Astrocyte (in vitro differentiated cells and primary cell): ENCODE data around the gene RFC1. TPM values are rescaled to one million over a fixed set of nuclear protein-coding genes. Genes with fewer than 3 reads are reported as not detected.
A peak's percentile ranks its signal among the peaks of the same experiment; 100 is the strongest.

Experiments used
- DNase-seq: peaks from one replicate; pipeline ENCODE4 v3.0.0-alpha.2; 2010; ENCODE audit warnings: low read depth
- FAIRE-seq: peaks from 2 replicates; lab custom pipeline; 2011; peaks lifted over from hg19 to GRCh38; lab: Jason Lieb, UNC
- H2AFZ ChIP-seq: 2 replicates; pipeline ENCODE4 v1.6.0; 2012; ENCODE audit warnings: low read depth, low read length, inconsistent platforms
- H3K27ac ChIP-seq: 2 replicates; pipeline ENCODE4 v1.5.1; 2011; ENCODE audit warnings: low read depth, low read length, inconsistent platforms
- H3K27me3 ChIP-seq: 2 replicates; pipeline ENCODE4 v1.6.0; 2011; ENCODE audit warnings: low read length, inconsistent platforms; ENCODE audit not compliant: insufficient read depth
- H3K36me3 ChIP-seq: 2 replicates; pipeline ENCODE4 v1.5.1; 2011; ENCODE audit warnings: low read length, inconsistent platforms; ENCODE audit not compliant: insufficient read depth
- H3K4me1 ChIP-seq: 2 replicates; pipeline ENCODE4 v1.5.1; 2011; ENCODE audit warnings: low read length, inconsistent platforms; ENCODE audit not compliant: insufficient read depth
- H3K4me2 ChIP-seq: 2 replicates; pipeline ENCODE4 v1.6.0; 2012; ENCODE audit warnings: low read length, inconsistent platforms
- H3K4me3 ChIP-seq: 2 replicates; pipeline ENCODE4 v1.5.1; 2011; ENCODE audit warnings: low read depth, mild to moderate bottlenecking, low read length, inconsistent platforms; ENCODE audit not compliant: insufficient read depth
- H3K79me2 ChIP-seq: 2 replicates; pipeline ENCODE4 v1.6.0; 2012; ENCODE audit warnings: mild to moderate bottlenecking, low read length, inconsistent platforms; ENCODE audit not compliant: insufficient read depth
- H3K9ac ChIP-seq: 2 replicates; pipeline ENCODE4 v1.6.0; 2012; ENCODE audit warnings: mild to moderate bottlenecking, low read length, inconsistent platforms
- H3K9me3 ChIP-seq: 2 replicates; pipeline ENCODE4 v1.5.1; 2012; ENCODE audit warnings: low read depth, mild to moderate bottlenecking, low read length, inconsistent platforms; ENCODE audit not compliant: insufficient read depth
- H4K20me1 ChIP-seq: 2 replicates; pipeline ENCODE4 v1.6.0; 2012; ENCODE audit warnings: low read length, inconsistent platforms; ENCODE audit not compliant: insufficient read depth
- H3K27ac Mint-ChIP-seq: one replicate; pipeline ENCODE4 v1.8.0; 2021; ENCODE audit warnings: mild to moderate bottlenecking, mixed read lengths; ENCODE audit not compliant: unreplicated experiment
- H3K27me3 Mint-ChIP-seq: one replicate; pipeline ENCODE4 v1.8.0; 2021; ENCODE audit warnings: low read depth, mixed read lengths; ENCODE audit not compliant: unreplicated experiment
- H3K36me3 Mint-ChIP-seq: one replicate; pipeline ENCODE4 v1.8.0; 2021; ENCODE audit warnings: low read depth, mixed read lengths; ENCODE audit not compliant: unreplicated experiment
- H3K4me1 Mint-ChIP-seq: one replicate; pipeline ENCODE4 v1.8.0; 2021; ENCODE audit warnings: low read depth, mixed read lengths; ENCODE audit not compliant: unreplicated experiment
- H3K4me3 Mint-ChIP-seq: one replicate; pipeline ENCODE4 v1.8.0; 2021; ENCODE audit warnings: mild to moderate bottlenecking, moderate library complexity, mixed read lengths; ENCODE audit not compliant: unreplicated experiment
- H3K9me3 Mint-ChIP-seq: one replicate; pipeline ENCODE4 v1.8.0; 2021; ENCODE audit warnings: mild to moderate bottlenecking, mixed read lengths; ENCODE audit not compliant: unreplicated experiment
- EZH2 ChIP-seq: IDR thresholded peaks from 2 replicates; pipeline ENCODE4 v1.6.1; 2012; ENCODE audit warnings: mild to moderate bottlenecking, low read length, inconsistent platforms; ENCODE audit not compliant: insufficient read depth
- total RNA-seq: library from RNA; stranded (reverse); gene quantifications from 2 replicates; pipeline ENCODE4 v1.2.1, GENCODE V29; 2021
- TF ChIP-seq, protein P1 (sequence below): IDR thresholded peaks from 2 replicates; pipeline ENCODE4 v1.5.1; 2011; ENCODE audit warnings: low read depth, mild to moderate bottlenecking, inconsistent platforms, low read length, moderate library complexity; ENCODE audit not compliant: insufficient read depth

The RFC1 gene
- total RNA-seq, 1 donor from 2014 or later: 32.7 TPM

DNA sequence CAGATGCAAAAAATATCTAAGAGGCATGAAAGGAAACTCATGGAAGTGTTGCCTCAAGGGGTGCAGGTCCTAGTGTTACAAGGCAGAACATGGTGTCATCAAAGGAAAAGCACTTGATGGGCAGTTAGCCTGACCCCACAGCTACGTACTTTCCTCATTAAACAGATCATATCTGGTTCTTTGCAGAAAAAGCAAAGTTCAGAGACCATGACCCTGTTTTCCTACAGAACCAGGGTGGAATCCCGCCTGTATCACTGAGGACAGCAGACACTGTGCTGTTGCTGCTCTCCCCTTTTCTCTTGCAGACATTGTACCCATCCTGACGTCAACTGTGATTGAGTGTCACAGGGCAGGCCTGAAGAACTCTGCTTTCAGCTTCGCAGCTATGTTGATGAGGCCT lies 91.7 kb downstream of the RFC1 start:
- Histone ChIP-seq H3K4me3 (no peak overlapping the region), H3K27me3 (no peaks in the 10 kb centered on the region), H3K4me2 (no peak overlapping the region), H3K4me1 (no peaks in the 10 kb centered on the region), H3K79me2 (no peaks in the 10 kb centered on the region), H3K27ac (no peak overlapping the region), H3K36me3 (peaks cover 19% of the 10 kb centered on the region), H2AFZ (no peak overlapping the region), H4K20me1 (no peaks in the 10 kb centered on the region), H3K9ac (no peak overlapping the region), H3K9me3 (no peaks in the 10 kb centered on the region)
- Mint-ChIP-seq H3K36me3 (peaks cover 34% of the 10 kb centered on the region), H3K27ac (no peak overlapping the region), H3K9me3 (no peaks in the 10 kb centered on the region), H3K27me3 (no peaks in the 10 kb centered on the region), H3K4me1 (peaks cover 4% of the 10 kb centered on the region), H3K4me3 (no peak overlapping the region)
- FAIRE-seq: no peak
- no peak for DNase-seq
- no peak for TF ChIP-seq EZH2
- TF ChIP-seq, protein P1, sequence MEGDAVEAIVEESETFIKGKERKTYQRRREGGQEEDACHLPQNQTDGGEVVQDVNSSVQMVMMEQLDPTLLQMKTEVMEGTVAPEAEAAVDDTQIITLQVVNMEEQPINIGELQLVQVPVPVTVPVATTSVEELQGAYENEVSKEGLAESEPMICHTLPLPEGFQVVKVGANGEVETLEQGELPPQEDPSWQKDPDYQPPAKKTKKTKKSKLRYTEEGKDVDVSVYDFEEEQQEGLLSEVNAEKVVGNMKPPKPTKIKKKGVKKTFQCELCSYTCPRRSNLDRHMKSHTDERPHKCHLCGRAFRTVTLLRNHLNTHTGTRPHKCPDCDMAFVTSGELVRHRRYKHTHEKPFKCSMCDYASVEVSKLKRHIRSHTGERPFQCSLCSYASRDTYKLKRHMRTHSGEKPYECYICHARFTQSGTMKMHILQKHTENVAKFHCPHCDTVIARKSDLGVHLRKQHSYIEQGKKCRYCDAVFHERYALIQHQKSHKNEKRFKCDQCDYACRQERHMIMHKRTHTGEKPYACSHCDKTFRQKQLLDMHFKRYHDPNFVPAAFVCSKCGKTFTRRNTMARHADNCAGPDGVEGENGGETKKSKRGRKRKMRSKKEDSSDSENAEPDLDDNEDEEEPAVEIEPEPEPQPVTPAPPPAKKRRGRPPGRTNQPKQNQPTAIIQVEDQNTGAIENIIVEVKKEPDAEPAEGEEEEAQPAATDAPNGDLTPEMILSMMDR: no peak

DNA sequence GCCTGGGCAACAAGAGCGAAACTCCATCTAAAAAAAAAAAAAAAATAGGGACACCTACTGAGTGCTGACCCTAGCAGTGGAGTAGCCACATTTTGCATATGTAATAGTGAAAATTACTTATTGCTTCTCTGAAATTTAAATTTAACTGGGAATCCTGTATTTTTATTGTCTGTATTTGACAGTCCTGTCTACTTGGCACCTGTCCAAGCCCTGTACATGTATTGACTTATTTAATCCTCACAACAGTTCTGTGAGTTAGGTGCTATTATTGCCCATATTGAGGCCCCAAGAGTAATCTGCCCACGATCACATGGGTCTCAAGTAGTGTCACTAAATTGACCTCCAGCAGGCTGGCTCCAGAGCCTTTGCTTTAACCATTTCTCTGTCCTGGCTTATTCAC lies 102.3 kb downstream of the RFC1 start:
- H3K4me3 Mint-ChIP-seq: no peak overlapping the region
- Histone ChIP-seq H3K27ac (no peak overlapping the region), H3K9ac (no peak overlapping the region), H3K4me1 (no peaks in the 10 kb centered on the region), H3K4me2 (no peak overlapping the region), H4K20me1 (no peaks in the 10 kb centered on the region), H3K79me2 (no peaks in the 10 kb centered on the region), H3K36me3 (no peaks in the 10 kb centered on the region), H3K9me3 (no peaks in the 10 kb centered on the region), H3K4me3 (no peak overlapping the region), H2AFZ (no peak overlapping the region), H3K27me3 (no peaks in the 10 kb centered on the region)
- TF ChIP-seq, protein P1: no peak
- TF ChIP-seq EZH2: no peak
- DNase-seq (no peak), FAIRE-seq (no peak)
- peaks cover 8% of the 10 kb centered on the region for H3K36me3 Mint-ChIP-seq
- H3K9me3 Mint-ChIP-seq: peaks cover 3% of the 10 kb centered on the region
- no peaks in the 10 kb centered on the region for H3K27me3 Mint-ChIP-seq
- peaks cover 8% of the 10 kb centered on the region for H3K4me1 Mint-ChIP-seq
- H3K27ac Mint-ChIP-seq: no peak overlapping the region

DNA sequence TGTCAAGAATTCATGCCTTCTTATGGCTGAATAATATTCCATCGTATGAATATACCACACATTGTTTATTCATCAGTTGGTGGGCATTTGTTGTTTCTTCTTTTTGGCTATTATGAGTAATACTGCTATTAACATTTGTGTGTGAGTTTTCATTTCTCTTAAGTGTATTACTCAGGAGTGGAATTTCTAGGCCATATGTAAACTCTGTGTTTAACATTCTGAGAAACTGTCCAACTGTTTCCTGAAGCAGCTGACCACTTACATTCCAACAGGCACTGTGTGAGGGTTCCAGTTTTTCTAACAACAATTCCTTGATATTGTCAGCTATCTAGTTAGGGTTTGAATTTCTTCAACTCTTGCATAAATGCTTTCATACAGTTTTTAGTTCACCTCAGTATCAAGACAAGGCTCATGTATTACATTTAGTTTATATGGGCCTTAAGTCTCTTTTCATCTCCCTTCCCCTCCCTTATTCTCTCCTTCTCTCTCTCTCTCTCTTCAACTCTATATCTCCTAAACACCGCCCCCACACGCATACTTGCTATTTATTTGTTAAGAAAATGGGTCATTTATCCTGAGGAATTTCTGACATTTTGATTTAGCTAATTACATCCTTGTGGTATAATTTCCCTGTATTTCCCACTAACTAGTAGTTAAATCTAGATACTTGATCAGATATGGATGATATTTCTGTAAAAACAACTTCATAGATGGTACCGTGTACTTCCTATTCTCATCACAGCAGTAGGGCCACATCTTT lies 106.4 kb downstream of the RFC1 start:
- H3K9me3 ChIP-seq: no peaks in the 10 kb centered on the region
- no peaks in the 10 kb centered on the region for H4K20me1 ChIP-seq
- H3K4me3 Mint-ChIP-seq: no peak overlapping the region
- H3K27me3 Mint-ChIP-seq: no peaks in the 10 kb centered on the region
- peaks cover 8% of the 10 kb centered on the region for H3K36me3 Mint-ChIP-seq
- H3K36me3 ChIP-seq: no peaks in the 10 kb centered on the region
- peaks cover 3% of the 10 kb centered on the region for H3K9me3 Mint-ChIP-seq
- H2AFZ ChIP-seq: no peak overlapping the region
- peak overlapping the region; percentile 16 for H3K27ac ChIP-seq
- no peak overlapping the region for H3K4me3 ChIP-seq
- TF ChIP-seq EZH2: no peak
- TF ChIP-seq, protein P1: no peak
- H3K9ac ChIP-seq: no peak overlapping the region
- peaks cover 25% of the 10 kb centered on the region for H3K4me1 Mint-ChIP-seq
- DNase-seq: peak; percentile 81
- no peak for FAIRE-seq
- H3K27ac Mint-ChIP-seq: peak overlapping the region; percentile 49
- H3K79me2 ChIP-seq: no peaks in the 10 kb centered on the region
- H3K4me2 ChIP-seq: peak overlapping the region; percentile 28
- no peaks in the 10 kb centered on the region for H3K27me3 ChIP-seq
- H3K4me1 ChIP-seq: peaks cover 20% of the 10 kb centered on the region
